ENCODE measurements around the gene ZNF493.

DNA sequence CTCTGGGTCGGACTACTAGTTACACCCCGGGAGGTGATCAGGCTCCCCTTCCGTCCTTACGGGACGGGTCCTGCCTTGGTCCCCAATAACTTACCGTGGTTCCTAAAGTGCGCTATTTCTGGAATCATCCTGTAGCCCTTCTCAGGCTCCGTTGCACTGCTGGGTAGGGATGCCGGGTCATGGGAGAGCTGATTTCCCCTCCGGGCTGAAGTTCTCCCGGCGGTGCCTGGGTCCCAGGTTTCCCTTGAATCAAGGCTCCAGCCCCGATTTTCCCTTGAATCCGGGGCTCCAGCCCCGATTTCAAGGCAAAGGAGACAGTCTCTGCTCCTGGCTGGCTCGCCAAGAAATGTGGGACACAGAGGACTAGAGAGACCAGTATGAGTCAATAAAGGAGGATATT is 43.4 kb downstream of the ZNF493 start:
- TF ChIP-seq POLR2AphosphoS5 (IDR thresholded peaks at IDR 0.05) (no peak), POLR2A (IDR thresholded peaks at IDR 0.05) (no peak), EP300 (IDR thresholded peaks at IDR 0.05) (no peak)
- TF ChIP-seq, protein P1, sequence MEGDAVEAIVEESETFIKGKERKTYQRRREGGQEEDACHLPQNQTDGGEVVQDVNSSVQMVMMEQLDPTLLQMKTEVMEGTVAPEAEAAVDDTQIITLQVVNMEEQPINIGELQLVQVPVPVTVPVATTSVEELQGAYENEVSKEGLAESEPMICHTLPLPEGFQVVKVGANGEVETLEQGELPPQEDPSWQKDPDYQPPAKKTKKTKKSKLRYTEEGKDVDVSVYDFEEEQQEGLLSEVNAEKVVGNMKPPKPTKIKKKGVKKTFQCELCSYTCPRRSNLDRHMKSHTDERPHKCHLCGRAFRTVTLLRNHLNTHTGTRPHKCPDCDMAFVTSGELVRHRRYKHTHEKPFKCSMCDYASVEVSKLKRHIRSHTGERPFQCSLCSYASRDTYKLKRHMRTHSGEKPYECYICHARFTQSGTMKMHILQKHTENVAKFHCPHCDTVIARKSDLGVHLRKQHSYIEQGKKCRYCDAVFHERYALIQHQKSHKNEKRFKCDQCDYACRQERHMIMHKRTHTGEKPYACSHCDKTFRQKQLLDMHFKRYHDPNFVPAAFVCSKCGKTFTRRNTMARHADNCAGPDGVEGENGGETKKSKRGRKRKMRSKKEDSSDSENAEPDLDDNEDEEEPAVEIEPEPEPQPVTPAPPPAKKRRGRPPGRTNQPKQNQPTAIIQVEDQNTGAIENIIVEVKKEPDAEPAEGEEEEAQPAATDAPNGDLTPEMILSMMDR (IDR thresholded peaks at IDR 0.05): no peak

Measured in stomach (tissue), 4 donors.